Measurements from ENCODE around the gene MUS81. TPM values are rescaled to one million over a fixed set of nuclear protein-coding genes. Genes with fewer than 3 reads are reported as not detected.

The MUS81 gene
- total RNA-seq, 2 experiments from 2014 or later, result 102 to 130 TPM

GRCh38 chr11:65821107-65821506 lies 39.1 kb upstream of the MUS81 start:
- Histone ChIP-seq H3K36me3 (ENCODE audit: insufficient read depth, low read length) (no peaks in the 10 kb centered on the region), H3K79me2 (ENCODE audit: insufficient read depth, low read depth, low read length) (no peaks in the 10 kb centered on the region), H3K4me1 (ENCODE audit: insufficient read depth, low read length, poor library complexity, severe bottlenecking) (peaks cover 5% of the 10 kb centered on the region), H2AFZ (ENCODE audit: low read length) (no peak overlapping the region), H3K27ac (ENCODE audit: low read depth, low read length, poor library complexity, severe bottlenecking) (no peak overlapping the region), H3K9me2 (ENCODE audit: insufficient read depth, low read length) (no peaks in the 10 kb centered on the region), H3K4me2 (ENCODE audit: low read length) (no peak overlapping the region), H3K9me3 (ENCODE audit: low read length) (no peaks in the 10 kb centered on the region), H3K4me3 (ENCODE audit: low read depth, low read length, poor library complexity, severe bottlenecking) (no peak overlapping the region), H4K20me1 (ENCODE audit: insufficient read depth, low read length) (no peaks in the 10 kb centered on the region)
- BruUV-seq (replicated peaks), result no TSS peak
- intact Hi-C loops (cut with micrococcal nuclease; ENCODE audit: unreplicated experiment), result no loop called here
- CTCF ChIA-PET (ENCODE audit: unreplicated experiment), result interaction anchor here (0.5 kb wide), 1 partner anchor 255 kb away, joined by 3 read pairs; no protein-coding TSS in a partner anchor
- DNase-seq (ENCODE audit: low spot score), result no peak
- POLR2A ChIA-PET, result interaction anchor here (0.7 kb wide), 1 partner anchor 208 kb away, joined by 5 read pairs; no protein-coding TSS in a partner anchor
- TF ChIP-seq, protein P1, sequence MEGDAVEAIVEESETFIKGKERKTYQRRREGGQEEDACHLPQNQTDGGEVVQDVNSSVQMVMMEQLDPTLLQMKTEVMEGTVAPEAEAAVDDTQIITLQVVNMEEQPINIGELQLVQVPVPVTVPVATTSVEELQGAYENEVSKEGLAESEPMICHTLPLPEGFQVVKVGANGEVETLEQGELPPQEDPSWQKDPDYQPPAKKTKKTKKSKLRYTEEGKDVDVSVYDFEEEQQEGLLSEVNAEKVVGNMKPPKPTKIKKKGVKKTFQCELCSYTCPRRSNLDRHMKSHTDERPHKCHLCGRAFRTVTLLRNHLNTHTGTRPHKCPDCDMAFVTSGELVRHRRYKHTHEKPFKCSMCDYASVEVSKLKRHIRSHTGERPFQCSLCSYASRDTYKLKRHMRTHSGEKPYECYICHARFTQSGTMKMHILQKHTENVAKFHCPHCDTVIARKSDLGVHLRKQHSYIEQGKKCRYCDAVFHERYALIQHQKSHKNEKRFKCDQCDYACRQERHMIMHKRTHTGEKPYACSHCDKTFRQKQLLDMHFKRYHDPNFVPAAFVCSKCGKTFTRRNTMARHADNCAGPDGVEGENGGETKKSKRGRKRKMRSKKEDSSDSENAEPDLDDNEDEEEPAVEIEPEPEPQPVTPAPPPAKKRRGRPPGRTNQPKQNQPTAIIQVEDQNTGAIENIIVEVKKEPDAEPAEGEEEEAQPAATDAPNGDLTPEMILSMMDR (conservative IDR thresholded peaks at IDR 0.05; ENCODE audit: low read length), result no peak

DNA sequence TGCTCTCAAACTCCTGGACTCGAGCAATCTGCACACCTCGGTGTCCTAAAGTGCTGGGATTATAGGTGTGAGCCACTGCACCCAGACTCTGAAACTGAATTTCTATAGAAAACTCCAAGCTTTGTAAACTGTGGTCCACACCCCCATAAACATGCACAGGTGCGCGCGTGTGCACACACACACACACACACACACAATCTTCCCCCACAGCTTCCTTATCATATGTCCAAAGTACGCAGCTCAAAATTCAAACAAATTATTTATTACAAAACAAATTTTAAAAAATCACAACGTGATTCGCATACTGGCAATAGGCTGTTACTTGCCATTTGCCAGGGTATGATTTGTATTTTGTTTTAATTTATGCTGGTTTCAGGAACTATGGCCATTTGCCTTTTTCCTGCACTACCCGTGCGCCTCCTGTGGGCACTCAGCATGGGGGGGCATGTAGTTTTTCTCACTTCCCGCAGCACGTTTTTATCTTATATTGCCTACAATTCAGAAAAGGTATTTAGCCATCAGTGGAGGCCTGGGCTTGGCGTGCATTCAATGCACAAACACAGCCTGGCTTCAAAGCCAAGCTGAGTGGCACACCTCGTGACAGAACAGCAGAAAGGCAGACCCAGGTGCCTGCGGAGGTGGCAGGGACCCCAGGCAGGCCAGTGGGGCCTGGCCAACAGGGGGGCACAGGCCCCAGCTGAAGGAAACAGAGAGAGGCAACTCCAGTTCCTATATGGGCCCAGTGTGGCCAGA lies 37.3 kb upstream of the MUS81 start:
- H3K9me3 ChIP-seq (ENCODE audit: low read length), result no peaks in the 10 kb centered on the region
- POLR2A ChIA-PET, result interaction anchor here (0.6 kb wide), 2 partner anchors 46 to 1387 kb away, joined by 3 read pairs; no protein-coding TSS in a partner anchor
- H3K4me1 ChIP-seq (ENCODE audit: insufficient read depth, low read length, poor library complexity, severe bottlenecking), result peaks cover 5% of the 10 kb centered on the region
- no peaks in the 10 kb centered on the region for H4K20me1 ChIP-seq (ENCODE audit: insufficient read depth, low read length)
- BruUV-seq (replicated peaks), result no TSS peak
- no peak overlapping the region for H3K4me2 ChIP-seq (ENCODE audit: low read length)
- TF ChIP-seq, protein P1 (conservative IDR thresholded peaks at IDR 0.05; ENCODE audit: low read length), result no peak
- TF ChIP-seq EZH2phosphoT487 (IDR thresholded peaks at IDR 0.05; ENCODE audit: borderline replicate concordance, low read depth, low read length), result no peak
- no peak for DNase-seq (ENCODE audit: low spot score)
- no peak overlapping the region for H3K27ac ChIP-seq (ENCODE audit: low read depth, low read length, poor library complexity, severe bottlenecking)
- H3K9me2 ChIP-seq (ENCODE audit: insufficient read depth, low read length), result no peaks in the 10 kb centered on the region
- no peaks in the 10 kb centered on the region for H3K79me2 ChIP-seq (ENCODE audit: insufficient read depth, low read depth, low read length)
- H3K36me3 ChIP-seq (ENCODE audit: insufficient read depth, low read length), result no peaks in the 10 kb centered on the region
- CTCF ChIA-PET (ENCODE audit: unreplicated experiment), result no interaction called here
- H2AFZ ChIP-seq (ENCODE audit: low read length), result no peak overlapping the region
- intact Hi-C loops (cut with micrococcal nuclease; ENCODE audit: unreplicated experiment), result no loop called here
- no peak overlapping the region for H3K4me3 ChIP-seq (ENCODE audit: low read depth, low read length, poor library complexity, severe bottlenecking)
